ENCODE data around the gene TMEM43.

The TMEM43 gene

DNA sequence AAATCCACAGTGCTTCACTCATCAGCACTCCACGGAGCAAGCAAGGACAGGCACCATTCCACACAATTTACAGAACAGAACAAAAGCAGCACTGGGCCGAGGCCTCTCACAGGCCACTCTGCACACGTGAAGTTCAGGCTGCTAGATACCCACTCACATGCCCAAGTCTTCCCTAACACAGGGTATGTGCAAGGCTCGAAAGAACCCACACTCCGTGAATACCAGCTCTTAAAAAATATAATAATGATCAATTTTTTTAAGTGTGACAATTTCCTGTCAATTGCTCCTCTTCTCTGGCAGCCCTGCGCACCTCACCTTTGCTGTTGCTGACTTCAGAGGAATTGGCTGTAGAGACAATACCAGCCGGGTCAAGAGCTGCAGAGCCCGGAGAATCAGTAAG is 34.6 kb downstream of the TMEM43 start:
- Histone ChIP-seq H4K20me1 (ENCODE audit: insufficient read depth, low read length) (no peaks in the 10 kb centered on the region), H3F3A (ENCODE audit: insufficient read depth, low read length) (no peaks in the 10 kb centered on the region), H3K9me2 (ENCODE audit: low read depth, low read length) (no peaks in the 10 kb centered on the region), H3K9me3 (ENCODE audit: low read length) (peaks cover 12% of the 10 kb centered on the region), H3K27ac (ENCODE audit: low read depth, low read length, poor library complexity, severe bottlenecking) (no peak overlapping the region), H3K36me3 (ENCODE audit: insufficient read depth, low read length) (peaks cover 91% of the 10 kb centered on the region), H2AFZ (ENCODE audit: low read length) (no peak overlapping the region), H3K4me3 (ENCODE audit: low read depth, low read length, poor library complexity, severe bottlenecking) (no peak overlapping the region), H3K9ac (ENCODE audit: low read length) (no peak overlapping the region), H3K79me2 (ENCODE audit: insufficient read depth, low read length) (no peaks in the 10 kb centered on the region), H3K27me3 (ENCODE audit: insufficient read depth, low read length) (no peaks in the 10 kb centered on the region), H3K4me2 (ENCODE audit: low read length) (no peak overlapping the region), H3K4me1 (ENCODE audit: insufficient read depth, low read length, severe bottlenecking) (no peaks in the 10 kb centered on the region)
- TF ChIP-seq EZH2 (IDR thresholded peaks at IDR 0.05; ENCODE audit: borderline replicate concordance, low read length), result no peak
- TF ChIP-seq, protein P1, sequence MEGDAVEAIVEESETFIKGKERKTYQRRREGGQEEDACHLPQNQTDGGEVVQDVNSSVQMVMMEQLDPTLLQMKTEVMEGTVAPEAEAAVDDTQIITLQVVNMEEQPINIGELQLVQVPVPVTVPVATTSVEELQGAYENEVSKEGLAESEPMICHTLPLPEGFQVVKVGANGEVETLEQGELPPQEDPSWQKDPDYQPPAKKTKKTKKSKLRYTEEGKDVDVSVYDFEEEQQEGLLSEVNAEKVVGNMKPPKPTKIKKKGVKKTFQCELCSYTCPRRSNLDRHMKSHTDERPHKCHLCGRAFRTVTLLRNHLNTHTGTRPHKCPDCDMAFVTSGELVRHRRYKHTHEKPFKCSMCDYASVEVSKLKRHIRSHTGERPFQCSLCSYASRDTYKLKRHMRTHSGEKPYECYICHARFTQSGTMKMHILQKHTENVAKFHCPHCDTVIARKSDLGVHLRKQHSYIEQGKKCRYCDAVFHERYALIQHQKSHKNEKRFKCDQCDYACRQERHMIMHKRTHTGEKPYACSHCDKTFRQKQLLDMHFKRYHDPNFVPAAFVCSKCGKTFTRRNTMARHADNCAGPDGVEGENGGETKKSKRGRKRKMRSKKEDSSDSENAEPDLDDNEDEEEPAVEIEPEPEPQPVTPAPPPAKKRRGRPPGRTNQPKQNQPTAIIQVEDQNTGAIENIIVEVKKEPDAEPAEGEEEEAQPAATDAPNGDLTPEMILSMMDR (IDR thresholded peaks at IDR 0.05; ENCODE audit: low read length), result no peak

DNA sequence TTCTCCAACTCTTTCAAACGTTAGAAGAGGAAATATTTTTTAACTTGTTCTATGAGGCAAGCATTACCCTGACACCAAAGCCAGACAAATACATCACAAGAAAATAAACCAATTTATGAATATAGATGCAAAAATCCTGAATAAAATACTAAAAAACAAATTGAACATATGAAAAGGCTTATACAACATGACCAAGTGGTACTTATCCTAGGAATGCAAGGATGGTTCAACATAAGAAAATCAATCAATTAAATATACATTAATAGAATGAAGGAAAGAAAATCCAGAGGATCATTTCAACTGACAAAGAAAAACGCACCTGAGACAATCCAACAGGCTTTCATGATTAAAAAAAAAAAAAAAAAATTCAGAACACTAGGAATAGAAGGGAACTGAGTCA is 36.4 kb downstream of the TMEM43 start:
- no peak overlapping the region for H3K4me3 ChIP-seq (ENCODE audit: low read depth, low read length, poor library complexity, severe bottlenecking)
- no peak for TF ChIP-seq EZH2 (IDR thresholded peaks at IDR 0.05; ENCODE audit: borderline replicate concordance, low read length)
- TF ChIP-seq, protein P1 (IDR thresholded peaks at IDR 0.05; ENCODE audit: low read length), result no peak
- peaks cover 98% of the 10 kb centered on the region for H3K36me3 ChIP-seq (ENCODE audit: insufficient read depth, low read length)
- no peaks in the 10 kb centered on the region for H3F3A ChIP-seq (ENCODE audit: insufficient read depth, low read length)
- H3K27me3 ChIP-seq (ENCODE audit: insufficient read depth, low read length), result no peaks in the 10 kb centered on the region
- no peak overlapping the region for H3K4me2 ChIP-seq (ENCODE audit: low read length)
- no peak overlapping the region for H2AFZ ChIP-seq (ENCODE audit: low read length)
- H4K20me1 ChIP-seq (ENCODE audit: insufficient read depth, low read length), result no peaks in the 10 kb centered on the region
- H3K79me2 ChIP-seq (ENCODE audit: insufficient read depth, low read length), result no peaks in the 10 kb centered on the region
- no peak overlapping the region for H3K9ac ChIP-seq (ENCODE audit: low read length)
- H3K9me3 ChIP-seq (ENCODE audit: low read length), result peaks cover 12% of the 10 kb centered on the region
- H3K9me2 ChIP-seq (ENCODE audit: low read depth, low read length), result no peaks in the 10 kb centered on the region
- no peaks in the 10 kb centered on the region for H3K4me1 ChIP-seq (ENCODE audit: insufficient read depth, low read length, severe bottlenecking)
- H3K27ac ChIP-seq (ENCODE audit: low read depth, low read length, poor library complexity, severe bottlenecking), result no peak overlapping the region

DNA sequence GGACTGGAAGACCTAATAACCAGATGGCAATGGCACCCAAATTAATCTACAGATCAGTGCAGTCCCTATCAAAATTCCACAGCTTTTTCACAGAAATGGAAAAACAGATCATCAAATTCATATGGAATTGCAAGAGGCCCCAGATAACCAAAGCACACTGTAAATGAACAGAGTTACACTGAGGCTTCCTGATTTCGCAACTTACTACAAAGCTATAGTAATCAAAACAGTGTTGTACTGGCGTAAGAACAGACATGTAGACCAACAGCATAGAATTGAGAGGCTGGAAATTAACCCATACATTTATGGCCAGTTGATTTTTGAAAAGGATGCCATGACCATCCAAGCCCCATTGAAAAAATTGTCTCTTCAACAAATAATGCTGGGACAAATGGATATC is 37.3 kb downstream of the TMEM43 start:
- Histone ChIP-seq H4K20me1 (ENCODE audit: insufficient read depth, low read length) (no peaks in the 10 kb centered on the region), H3K4me2 (ENCODE audit: low read length) (no peak overlapping the region), H2AFZ (ENCODE audit: low read length) (no peak overlapping the region), H3K4me1 (ENCODE audit: insufficient read depth, low read length, severe bottlenecking) (no peaks in the 10 kb centered on the region), H3K79me2 (ENCODE audit: insufficient read depth, low read length) (no peaks in the 10 kb centered on the region), H3K4me3 (ENCODE audit: low read depth, low read length, poor library complexity, severe bottlenecking) (no peak overlapping the region), H3K36me3 (ENCODE audit: insufficient read depth, low read length) (peaks cover 97% of the 10 kb centered on the region), H3K9me3 (ENCODE audit: low read length) (peaks cover 12% of the 10 kb centered on the region), H3K27me3 (ENCODE audit: insufficient read depth, low read length) (no peaks in the 10 kb centered on the region), H3K9ac (ENCODE audit: low read length) (no peak overlapping the region), H3K27ac (ENCODE audit: low read depth, low read length, poor library complexity, severe bottlenecking) (no peak overlapping the region), H3K9me2 (ENCODE audit: low read depth, low read length) (no peaks in the 10 kb centered on the region), H3F3A (ENCODE audit: insufficient read depth, low read length) (no peaks in the 10 kb centered on the region)
- no peak for TF ChIP-seq EZH2 (IDR thresholded peaks at IDR 0.05; ENCODE audit: borderline replicate concordance, low read length)
- TF ChIP-seq, protein P1 (IDR thresholded peaks at IDR 0.05; ENCODE audit: low read length), result no peak

All from OCI-LY1 (cell line).